Measurements from ENCODE around the gene MRPS18A. TPM values are rescaled to one million over a fixed set of nuclear protein-coding genes. Genes with fewer than 3 reads are reported as not detected.
A peak's percentile ranks its signal among the peaks of the same experiment; 100 is the strongest.

MRPS18A gene
- total and polyA plus RNA-seq, 2 of the 13 experiments (the other 11 are each of a cell fraction or from before 2014, with no cell fraction given), result 87.8 to 89.1 TPM

- peak; percentile 60; the same call in 1 of the 2 replicates for TF ChIP-seq TFAP4 (IDR thresholded peaks at IDR 0.05; ENCODE audit: borderline replicate concordance, low read depth)
- no peak for TF ChIP-seq CC2D1A (CRISPR knock-in tag; IDR thresholded peaks at IDR 0.05)
- TF ChIP-seq SP5 (CRISPR knock-in tag; IDR thresholded peaks at IDR 0.05; ENCODE audit: borderline replicate concordance, low read depth), result no peak
- TF ChIP-seq ELF1 (CRISPR knock-in tag; IDR thresholded peaks at IDR 0.05), result no peak
- TF ChIP-seq, protein P1, sequence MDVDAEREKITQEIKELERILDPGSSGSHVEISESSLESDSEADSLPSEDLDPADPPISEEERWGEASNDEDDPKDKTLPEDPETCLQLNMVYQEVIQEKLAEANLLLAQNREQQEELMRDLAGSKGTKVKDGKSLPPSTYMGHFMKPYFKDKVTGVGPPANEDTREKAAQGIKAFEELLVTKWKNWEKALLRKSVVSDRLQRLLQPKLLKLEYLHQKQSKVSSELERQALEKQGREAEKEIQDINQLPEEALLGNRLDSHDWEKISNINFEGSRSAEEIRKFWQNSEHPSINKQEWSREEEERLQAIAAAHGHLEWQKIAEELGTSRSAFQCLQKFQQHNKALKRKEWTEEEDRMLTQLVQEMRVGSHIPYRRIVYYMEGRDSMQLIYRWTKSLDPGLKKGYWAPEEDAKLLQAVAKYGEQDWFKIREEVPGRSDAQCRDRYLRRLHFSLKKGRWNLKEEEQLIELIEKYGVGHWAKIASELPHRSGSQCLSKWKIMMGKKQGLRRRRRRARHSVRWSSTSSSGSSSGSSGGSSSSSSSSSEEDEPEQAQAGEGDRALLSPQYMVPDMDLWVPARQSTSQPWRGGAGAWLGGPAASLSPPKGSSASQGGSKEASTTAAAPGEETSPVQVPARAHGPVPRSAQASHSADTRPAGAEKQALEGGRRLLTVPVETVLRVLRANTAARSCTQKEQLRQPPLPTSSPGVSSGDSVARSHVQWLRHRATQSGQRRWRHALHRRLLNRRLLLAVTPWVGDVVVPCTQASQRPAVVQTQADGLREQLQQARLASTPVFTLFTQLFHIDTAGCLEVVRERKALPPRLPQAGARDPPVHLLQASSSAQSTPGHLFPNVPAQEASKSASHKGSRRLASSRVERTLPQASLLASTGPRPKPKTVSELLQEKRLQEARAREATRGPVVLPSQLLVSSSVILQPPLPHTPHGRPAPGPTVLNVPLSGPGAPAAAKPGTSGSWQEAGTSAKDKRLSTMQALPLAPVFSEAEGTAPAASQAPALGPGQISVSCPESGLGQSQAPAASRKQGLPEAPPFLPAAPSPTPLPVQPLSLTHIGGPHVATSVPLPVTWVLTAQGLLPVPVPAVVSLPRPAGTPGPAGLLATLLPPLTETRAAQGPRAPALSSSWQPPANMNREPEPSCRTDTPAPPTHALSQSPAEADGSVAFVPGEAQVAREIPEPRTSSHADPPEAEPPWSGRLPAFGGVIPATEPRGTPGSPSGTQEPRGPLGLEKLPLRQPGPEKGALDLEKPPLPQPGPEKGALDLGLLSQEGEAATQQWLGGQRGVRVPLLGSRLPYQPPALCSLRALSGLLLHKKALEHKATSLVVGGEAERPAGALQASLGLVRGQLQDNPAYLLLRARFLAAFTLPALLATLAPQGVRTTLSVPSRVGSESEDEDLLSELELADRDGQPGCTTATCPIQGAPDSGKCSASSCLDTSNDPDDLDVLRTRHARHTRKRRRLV (CRISPR knock-in tag; IDR thresholded peaks at IDR 0.05), result no peak
- no peak for TF ChIP-seq SKIL (CRISPR knock-in tag; IDR thresholded peaks at IDR 0.05; ENCODE audit: borderline replicate concordance)
- TF ChIP-seq DMAP1 (CRISPR knock-in tag; IDR thresholded peaks at IDR 0.05), result no peak
- TF ChIP-seq ZNF234 (CRISPR knock-in tag; conservative IDR thresholded peaks at IDR 0.05), result no peak
Measured at GRCh38 chr6:43709654-43710303, 22.2 kb upstream of the MRPS18A start (continued).

Data from HepG2 (cell line).